ENCODE data around the gene NR2F1. TPM values are rescaled to one million over a fixed set of nuclear protein-coding genes. Genes with fewer than 3 reads are reported as not detected.
A peak's percentile ranks its signal among the peaks of the same experiment; 100 is the strongest.

Gene NR2F1
- total RNA-seq, 2 donors from 2014 or later = 0.22 TPM; not detected in 1

- Mint-ChIP-seq H3K27ac (no peak overlapping the region), H3K36me3 (ENCODE audit: low read depth) (no peaks in the 10 kb centered on the region), H3K4me1 (peaks cover 25% of the 10 kb centered on the region), H3K9me3 (no peaks in the 10 kb centered on the region), H3K4me3 (no peak overlapping the region), H3K27me3 (ENCODE audit: insufficient read depth) (no peaks in the 10 kb centered on the region)
- Histone ChIP-seq H3K4me1 (ENCODE audit: control insufficient read depth, insufficient read depth, low read length) (peaks cover 4% of the 10 kb centered on the region), H3K4me3 (ENCODE audit: low read length) (no peak overlapping the region), H3K27ac (ENCODE audit: low read depth, low read length) (no peak overlapping the region), H3K27me3 (ENCODE audit: control insufficient read depth, insufficient read depth, low read length, poor library complexity, severe bottlenecking) (peaks cover 100% of the 10 kb centered on the region), H3K9me3 (ENCODE audit: control insufficient read depth, low read length) (peaks cover 6% of the 10 kb centered on the region), H3K36me3 (ENCODE audit: control insufficient read depth, insufficient read depth, low read length) (no peaks in the 10 kb centered on the region), H3K9ac (ENCODE audit: extremely low read depth, low read length, poor library complexity, severe bottlenecking) (no peak overlapping the region)
- no peak for TF ChIP-seq CTCF (conservative IDR thresholded peaks at IDR 0.05)
- DNase-seq = no peak
Measured at GRCh38 chr5:93606382-93606752, 23.3 kb downstream of the NR2F1 start.

GRCh38 chr5:93607367-93608258 lies 24.6 kb downstream of the NR2F1 start:
- Histone ChIP-seq H3K4me1 (ENCODE audit: control insufficient read depth, insufficient read depth, low read length) (peaks cover 2% of the 10 kb centered on the region), H3K9me3 (ENCODE audit: control insufficient read depth, low read length) (peaks cover 6% of the 10 kb centered on the region), H3K27me3 (ENCODE audit: control insufficient read depth, insufficient read depth, low read length, poor library complexity, severe bottlenecking) (peaks cover 99% of the 10 kb centered on the region), H3K9ac (ENCODE audit: extremely low read depth, low read length, poor library complexity, severe bottlenecking) (no peak overlapping the region), H3K4me3 (ENCODE audit: low read length) (peak overlapping the region; percentile 54), H3K27ac (ENCODE audit: low read depth, low read length) (no peak overlapping the region), H3K36me3 (ENCODE audit: control insufficient read depth, insufficient read depth, low read length) (no peaks in the 10 kb centered on the region)
- Mint-ChIP-seq H3K9me3 (no peaks in the 10 kb centered on the region), H3K4me1 (peaks cover 22% of the 10 kb centered on the region), H3K36me3 (ENCODE audit: low read depth) (no peaks in the 10 kb centered on the region), H3K4me3 (peak overlapping the region; percentile 5), H3K27me3 (ENCODE audit: insufficient read depth) (no peaks in the 10 kb centered on the region), H3K27ac (no peak overlapping the region)
- WGBS, 2 experiments (ENCODE audit: insufficient coverage in 1 of 2, insufficient read length in 1 of 2) = 0 to 3% methylated on average over 3 to 19 of the region's 19 CpGs
- TF ChIP-seq CTCF (conservative IDR thresholded peaks at IDR 0.05) = peak; percentile 71
- peak; percentile 85 for DNase-seq

- Histone ChIP-seq H3K27me3 (ENCODE audit: control insufficient read depth, insufficient read depth, low read length, poor library complexity, severe bottlenecking) (peaks cover 99% of the 10 kb centered on the region), H3K9me3 (ENCODE audit: control insufficient read depth, low read length) (no peaks in the 10 kb centered on the region), H3K4me3 (ENCODE audit: low read length) (no peak overlapping the region), H3K36me3 (ENCODE audit: control insufficient read depth, insufficient read depth, low read length) (no peaks in the 10 kb centered on the region), H3K4me1 (ENCODE audit: control insufficient read depth, insufficient read depth, low read length) (peaks cover 2% of the 10 kb centered on the region), H3K9ac (ENCODE audit: extremely low read depth, low read length, poor library complexity, severe bottlenecking) (no peak overlapping the region), H3K27ac (ENCODE audit: low read depth, low read length) (no peak overlapping the region)
- Mint-ChIP-seq H3K9me3 (no peaks in the 10 kb centered on the region), H3K27ac (no peak overlapping the region), H3K4me3 (no peak overlapping the region), H3K4me1 (peaks cover 16% of the 10 kb centered on the region), H3K36me3 (ENCODE audit: low read depth) (no peaks in the 10 kb centered on the region), H3K27me3 (ENCODE audit: insufficient read depth) (peaks cover 7% of the 10 kb centered on the region)
- no peak for DNase-seq
- WGBS, 2 experiments (ENCODE audit: insufficient coverage in 1 of 2, insufficient read length in 1 of 2) = 5 to 8% methylated on average over 2 to 3 of the region's 4 CpGs
- TF ChIP-seq CTCF (conservative IDR thresholded peaks at IDR 0.05) = no peak
Measured at GRCh38 chr5:93608855-93609254, 25.8 kb downstream of the NR2F1 start.

Measured in endodermal cell (in vitro differentiated cells).